ENCODE measurements around the gene STAT5A.
"Not testable (repeated sequence)": the region's sequence is repeated elsewhere in the genome, so short reads cannot be mapped to it uniquely, and the experiment has no call there.

Gene STAT5A

DNA sequence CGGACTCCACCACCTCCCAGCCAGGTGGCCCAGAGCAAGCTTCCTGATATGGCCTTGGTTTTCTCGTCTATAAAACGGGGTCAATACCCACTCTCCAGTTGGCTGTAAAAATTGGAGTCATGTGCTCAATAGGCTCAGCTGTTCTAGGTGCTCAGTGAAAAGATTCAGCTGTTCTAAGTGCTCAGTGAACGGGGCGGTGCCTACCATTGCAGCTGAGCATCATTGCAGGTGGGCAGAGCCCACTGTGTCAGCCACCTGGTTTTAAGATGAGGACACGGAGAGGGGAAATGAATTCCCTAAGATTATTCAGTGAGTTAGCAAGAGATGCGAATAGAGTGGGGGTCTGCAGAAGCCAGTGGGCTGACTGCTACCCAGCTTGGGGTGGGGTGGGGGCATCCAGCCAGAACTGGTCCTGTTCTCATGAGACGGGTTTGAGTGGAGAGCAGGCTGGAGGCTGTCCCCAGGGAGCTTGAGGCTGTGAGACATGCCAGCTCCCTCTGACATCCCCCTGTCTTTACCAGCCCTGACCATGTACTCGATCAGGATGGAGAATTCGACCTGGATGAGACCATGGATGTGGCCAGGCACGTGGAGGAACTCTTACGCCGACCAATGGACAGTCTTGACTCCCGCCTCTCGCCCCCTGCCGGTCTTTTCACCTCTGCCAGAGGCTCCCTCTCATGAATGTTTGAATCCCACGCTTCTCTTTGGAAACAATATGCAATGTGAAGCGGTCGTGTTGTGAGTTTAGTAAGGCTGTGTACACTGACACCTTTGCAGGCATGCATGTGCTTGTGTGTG is 21.9 kb downstream of the STAT5A start:
- no peak for DNase-seq

DNA sequence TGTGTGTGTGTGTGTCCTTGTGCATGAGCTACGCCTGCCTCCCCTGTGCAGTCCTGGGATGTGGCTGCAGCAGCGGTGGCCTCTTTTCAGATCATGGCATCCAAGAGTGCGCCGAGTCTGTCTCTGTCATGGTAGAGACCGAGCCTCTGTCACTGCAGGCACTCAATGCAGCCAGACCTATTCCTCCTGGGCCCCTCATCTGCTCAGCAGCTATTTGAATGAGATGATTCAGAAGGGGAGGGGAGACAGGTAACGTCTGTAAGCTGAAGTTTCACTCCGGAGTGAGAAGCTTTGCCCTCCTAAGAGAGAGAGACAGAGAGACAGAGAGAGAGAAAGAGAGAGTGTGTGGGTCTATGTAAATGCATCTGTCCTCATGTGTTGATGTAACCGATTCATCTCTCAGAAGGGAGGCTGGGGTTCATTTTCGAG is 22.5 kb downstream of the STAT5A start:
- DNase-seq, result no peak

DNA sequence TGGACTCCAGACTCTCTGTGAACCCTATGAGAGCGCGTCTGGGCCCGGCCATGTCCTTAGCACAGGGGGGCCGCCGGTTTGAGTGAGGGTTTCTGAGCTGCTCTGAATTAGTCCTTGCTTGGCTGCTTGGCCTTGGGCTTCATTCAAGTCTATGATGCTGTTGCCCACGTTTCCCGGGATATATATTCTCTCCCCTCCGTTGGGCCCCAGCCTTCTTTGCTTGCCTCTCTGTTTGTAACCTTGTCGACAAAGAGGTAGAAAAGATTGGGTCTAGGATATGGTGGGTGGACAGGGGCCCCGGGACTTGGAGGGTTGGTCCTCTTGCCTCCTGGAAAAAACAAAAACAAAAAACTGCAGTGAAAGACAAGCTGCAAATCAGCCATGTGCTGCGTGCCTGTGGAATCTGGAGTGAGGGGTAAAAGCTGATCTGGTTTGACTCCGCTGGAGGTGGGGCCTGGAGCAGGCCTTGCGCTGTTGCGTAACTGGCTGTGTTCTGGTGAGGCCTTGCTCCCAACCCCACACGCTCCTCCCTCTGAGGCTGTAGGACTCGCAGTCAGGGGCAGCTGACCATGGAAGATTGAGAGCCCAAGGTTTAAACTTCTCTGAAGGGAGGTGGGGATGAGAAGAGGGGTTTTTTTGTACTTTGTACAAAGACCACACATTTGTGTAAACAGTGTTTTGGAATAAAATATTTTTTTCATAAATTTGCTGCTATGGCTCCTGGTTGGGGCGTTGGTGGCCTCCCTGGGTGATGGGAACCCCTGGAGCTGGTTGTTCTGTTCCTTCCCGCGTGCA is 23.1 kb downstream of the STAT5A start:
- DNase-seq, result no peak

- DNase-seq, result no peak
These were observed 23.7 kb downstream of the STAT5A start for GRCh38 chr17:42312035-42312284.

GRCh38 chr17:42312285-42313130 is 24.2 kb downstream of the STAT5A start:
- peak; percentile 82 for DNase-seq

DNA sequence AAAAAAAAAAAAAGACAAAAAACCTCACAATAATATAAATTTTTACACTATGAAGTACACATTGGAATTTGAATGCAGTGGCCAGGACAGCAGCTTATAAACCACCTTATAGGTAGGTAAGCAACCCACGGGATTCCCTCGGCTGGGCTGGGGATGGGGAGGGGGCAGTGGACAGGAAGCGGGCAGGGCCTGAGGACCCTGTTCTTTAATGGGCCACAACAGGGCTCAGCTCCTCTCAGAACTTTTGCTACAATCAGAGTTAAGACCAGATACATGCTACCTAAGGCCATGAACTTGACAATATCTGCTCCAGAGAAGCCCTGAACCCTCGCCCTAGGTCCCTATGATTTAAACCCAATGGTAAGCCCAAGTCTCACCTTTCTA is 25.1 kb downstream of the STAT5A start:
- DNase-seq, result no peak

GRCh38 chr17:42313773-42314566 is 25.7 kb downstream of the STAT5A start:
- no peak for DNase-seq

- no peak for DNase-seq
These were observed 27.3 kb downstream of the STAT5A start for GRCh38 chr17:42315402-42316156.

GRCh38 chr17:42316755-42317154 is 28.5 kb downstream of the STAT5A start:
- DNase-seq, result no peak

DNA sequence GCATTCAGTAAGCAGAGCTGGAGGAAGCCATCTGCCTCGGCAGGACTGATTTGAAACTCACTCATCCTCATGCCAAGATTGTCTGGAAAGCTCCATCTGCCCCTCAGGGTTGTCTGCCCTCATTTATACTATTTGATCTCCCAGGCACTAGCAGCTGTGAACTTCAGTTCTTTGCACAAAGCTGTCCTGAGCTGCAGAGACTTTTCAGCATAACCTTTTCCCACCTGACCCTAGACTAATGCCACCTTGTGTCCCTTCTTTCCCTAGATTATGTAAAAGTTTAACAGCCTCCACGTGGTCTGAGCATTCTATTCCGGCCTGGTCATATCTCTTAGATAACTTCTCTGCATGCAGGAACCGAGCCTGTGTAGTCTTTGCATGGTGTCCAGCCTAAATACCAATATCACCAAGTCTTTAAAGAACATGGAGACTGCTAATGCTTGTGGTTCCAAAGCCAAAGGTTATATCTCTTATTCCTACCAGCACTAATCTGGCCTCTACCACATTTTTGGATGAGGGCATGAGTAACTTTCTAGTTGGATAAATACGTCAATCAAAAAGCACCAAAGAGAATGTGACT is 29.1 kb downstream of the STAT5A start:
- peak; percentile 70 for DNase-seq

GRCh38 chr17:42317967-42318366 is 29.7 kb downstream of the STAT5A start:
- not testable (repeated sequence) for DNase-seq

- DNase-seq, result peak; percentile 88
These were observed 33.3 kb downstream of the STAT5A start for GRCh38 chr17:42321555-42321954.

DNA sequence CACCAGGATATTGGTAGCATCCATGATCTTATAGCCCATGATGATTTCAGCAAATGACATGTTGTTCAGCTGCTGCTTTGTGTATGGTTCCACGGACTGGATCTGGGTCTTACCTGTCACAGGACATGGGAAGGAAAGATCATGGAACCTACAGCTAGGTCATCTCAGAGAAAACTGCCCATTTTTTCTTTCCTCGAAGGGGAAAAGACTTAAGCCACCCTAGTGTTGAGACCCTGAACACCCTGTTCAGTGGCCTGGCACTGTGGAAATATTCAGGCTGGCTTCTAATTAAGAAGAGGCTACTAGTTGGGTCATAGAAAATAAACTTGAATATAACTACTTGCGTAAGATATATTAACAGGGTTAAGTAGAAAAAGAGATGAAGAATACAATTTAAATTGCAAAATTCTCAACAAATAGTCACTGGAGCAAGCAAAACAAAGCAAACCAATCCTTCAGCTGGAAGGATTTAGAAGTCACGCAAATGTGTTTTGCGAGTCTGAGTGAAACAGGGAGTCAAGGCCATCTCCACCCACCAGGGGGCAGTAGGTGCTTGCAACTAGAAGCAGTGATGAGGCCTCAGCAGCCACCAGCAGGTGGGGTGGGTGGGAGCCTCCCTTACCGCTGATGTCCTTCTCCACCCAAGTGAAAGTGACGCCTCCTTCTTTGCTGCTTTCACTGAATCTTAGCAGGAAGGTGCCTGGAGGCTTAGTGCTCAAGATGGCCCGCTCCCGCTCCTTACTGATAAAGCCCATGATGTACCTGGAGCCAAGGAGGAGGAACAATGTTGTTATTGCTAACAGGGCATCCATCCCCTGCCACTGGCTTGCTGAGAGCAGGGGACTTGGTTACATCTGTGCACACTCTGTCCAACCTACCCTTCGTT is 34.3 kb downstream of the STAT5A start:
- peak; percentile 97 for DNase-seq

DNA sequence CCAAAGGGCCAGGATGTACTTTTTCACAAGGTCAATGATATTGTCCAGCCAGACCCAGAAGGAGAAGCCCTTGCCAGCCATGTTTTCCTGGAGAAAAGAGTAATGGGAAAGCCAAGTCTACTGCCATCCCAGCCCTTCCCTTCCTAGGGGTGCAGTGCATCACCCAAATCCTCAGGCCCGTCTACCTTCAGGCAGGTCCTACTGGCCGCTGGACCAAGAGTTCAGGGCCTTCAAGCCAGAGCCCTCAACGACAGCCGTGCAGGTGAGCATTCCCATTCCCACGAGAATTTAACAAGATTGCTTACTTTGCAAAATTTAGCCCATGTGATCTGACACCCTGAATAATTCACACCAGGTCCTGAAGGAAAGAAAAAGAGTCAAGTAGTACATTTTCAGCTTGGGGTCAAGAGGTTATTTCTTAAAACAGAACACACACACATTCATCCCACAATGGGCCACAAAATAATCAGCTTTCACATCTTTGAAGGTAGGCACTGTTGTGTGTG is 35.0 kb downstream of the STAT5A start:
- no peak for DNase-seq

DNA sequence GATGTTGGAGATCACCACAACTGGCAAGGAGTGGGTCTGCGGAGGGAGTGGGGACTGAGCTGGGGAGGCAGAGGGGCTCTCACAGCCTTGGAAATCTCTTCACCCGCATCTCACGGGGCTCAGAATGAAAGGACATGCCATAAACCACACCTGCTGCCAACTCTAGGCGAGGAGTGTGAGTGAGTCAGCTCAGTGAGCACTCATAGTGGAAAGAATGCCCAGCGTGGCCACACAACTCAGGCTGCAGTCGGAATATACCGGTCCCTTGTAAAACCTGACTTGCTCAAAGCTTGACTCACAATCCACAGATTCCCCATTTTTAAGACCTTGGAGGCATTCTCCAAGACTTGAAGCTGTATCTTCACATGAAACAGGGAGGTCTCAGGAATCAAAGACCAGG is 36.7 kb downstream of the STAT5A start:
- DNase-seq, result no peak

GRCh38 chr17:42329025-42329976 is 41.0 kb downstream of the STAT5A start:
- DNase-seq, result no peak

- DNase-seq, result no peak
These were observed 44.8 kb downstream of the STAT5A start for GRCh38 chr17:42333053-42333452.

DNA sequence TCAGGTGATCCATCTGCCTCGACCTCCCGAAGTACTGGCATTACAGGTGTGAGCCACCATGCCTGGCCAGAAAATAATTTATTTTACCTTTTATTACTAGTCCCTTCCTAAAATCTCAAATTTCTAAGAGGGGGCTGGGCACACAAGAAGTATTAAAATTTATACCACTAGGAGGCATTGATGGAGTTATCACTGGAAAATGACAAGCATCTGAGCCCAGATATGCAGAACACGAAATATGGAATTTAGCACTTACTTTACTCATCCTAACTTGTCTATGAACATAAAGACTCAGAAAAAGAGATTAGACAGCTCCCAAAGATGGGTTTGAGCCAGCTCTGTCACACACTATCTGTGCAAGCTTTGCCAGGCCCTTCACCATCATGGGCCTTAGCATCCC is 46.4 kb downstream of the STAT5A start:
- DNase-seq, result no peak

DNA sequence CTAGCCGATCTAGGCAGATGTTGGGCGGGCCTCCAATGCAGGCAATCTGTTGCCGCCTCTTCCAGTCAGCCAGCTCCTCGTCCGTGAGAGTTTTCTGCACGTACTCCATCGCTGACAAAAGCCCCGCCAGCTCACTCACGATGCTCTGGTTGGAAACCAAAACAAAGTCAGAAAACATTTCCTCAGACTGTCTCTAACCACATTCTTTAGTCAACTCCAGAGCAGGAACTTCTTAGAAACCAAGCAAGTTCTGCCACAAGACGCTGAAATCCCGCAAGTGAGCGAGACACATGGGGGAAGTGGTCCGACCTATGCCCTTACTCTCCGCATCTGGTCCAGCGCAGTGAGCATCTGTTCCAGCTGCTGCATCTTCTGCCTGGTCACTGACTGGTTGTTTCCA is 49.1 kb downstream of the STAT5A start:
- no peak for DNase-seq
